GM18951 (cell line): ENCODE results near the gene LOXL1.

Experiments
- POLR2A ChIP-seq: IDR thresholded peaks from 4 replicates; pipeline ENCODE4 v1.6.1; 2011; ENCODE audit warnings: mild to moderate bottlenecking; ENCODE audit not compliant: insufficient read length, insufficient read depth; ENCODE audit errors: extremely low read depth
- in situ Hi-C: fragments of 300-500 bp; cut with MboI; formaldehyde crosslinking; loops from one replicate; pipeline ENCODE4 v1.12.0; 2022; ENCODE audit warnings: low sequenced_read_pairs, mixed read lengths, inconsistent platforms; ENCODE audit not compliant: unreplicated experiment

Gene LOXL1

DNA sequence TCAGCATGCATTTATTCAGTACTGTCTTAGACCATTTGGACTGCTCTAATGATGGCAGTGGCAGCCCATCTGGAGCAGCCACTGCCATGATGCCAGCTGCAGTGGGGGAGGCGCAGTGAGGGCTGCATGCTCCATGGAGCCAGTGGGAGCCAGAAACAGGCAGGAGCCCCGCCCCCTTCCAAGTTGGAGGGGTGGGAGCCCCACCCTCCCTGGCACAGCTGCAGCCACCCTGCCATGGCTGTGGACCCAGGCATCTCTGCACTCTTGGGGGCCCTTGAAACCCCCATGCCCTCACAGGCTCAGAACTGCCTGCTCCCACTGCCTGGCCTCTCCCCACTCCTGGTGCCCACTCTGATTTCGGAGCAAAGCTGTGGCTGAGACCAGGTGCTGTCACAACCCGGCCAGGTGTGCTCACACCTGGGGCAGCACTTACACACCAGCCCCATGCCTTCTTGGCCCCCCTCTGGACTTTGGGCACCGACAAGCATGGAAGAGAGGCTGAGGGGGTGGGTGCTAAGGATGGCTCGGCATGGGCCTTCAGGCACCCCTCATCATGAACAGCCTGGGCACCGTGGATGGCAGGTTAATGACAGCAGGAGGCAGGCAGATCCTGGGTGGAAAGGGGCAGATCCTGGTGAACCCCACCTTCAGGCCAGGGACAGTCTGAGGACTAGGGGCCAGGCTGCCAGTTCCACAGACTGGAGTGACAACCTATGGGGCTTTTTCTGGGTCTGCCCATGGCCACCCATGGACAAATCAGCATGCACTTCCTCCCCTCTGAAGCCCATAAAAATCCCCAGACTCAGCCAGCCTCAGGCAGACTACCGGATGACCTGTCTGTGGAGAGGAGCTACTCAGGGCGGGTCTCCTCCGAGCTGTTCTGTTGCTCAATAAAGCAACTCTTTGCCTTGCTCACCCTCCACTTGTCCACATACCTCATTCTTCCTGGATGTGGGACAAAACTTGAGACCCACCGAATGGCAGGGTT is 34.6 kb upstream of the LOXL1 start:
- TF ChIP-seq POLR2A: no peak
- in situ Hi-C loops: no loop called here

GRCh38 chr15:73892446-73893226 is 33.6 kb upstream of the LOXL1 start:
- in situ Hi-C loops: no loop called here
- TF ChIP-seq POLR2A: no peak

- no peak for TF ChIP-seq POLR2A
These were observed 32.0 kb upstream of the LOXL1 start for GRCh38 chr15:73894133-73894814.

DNA sequence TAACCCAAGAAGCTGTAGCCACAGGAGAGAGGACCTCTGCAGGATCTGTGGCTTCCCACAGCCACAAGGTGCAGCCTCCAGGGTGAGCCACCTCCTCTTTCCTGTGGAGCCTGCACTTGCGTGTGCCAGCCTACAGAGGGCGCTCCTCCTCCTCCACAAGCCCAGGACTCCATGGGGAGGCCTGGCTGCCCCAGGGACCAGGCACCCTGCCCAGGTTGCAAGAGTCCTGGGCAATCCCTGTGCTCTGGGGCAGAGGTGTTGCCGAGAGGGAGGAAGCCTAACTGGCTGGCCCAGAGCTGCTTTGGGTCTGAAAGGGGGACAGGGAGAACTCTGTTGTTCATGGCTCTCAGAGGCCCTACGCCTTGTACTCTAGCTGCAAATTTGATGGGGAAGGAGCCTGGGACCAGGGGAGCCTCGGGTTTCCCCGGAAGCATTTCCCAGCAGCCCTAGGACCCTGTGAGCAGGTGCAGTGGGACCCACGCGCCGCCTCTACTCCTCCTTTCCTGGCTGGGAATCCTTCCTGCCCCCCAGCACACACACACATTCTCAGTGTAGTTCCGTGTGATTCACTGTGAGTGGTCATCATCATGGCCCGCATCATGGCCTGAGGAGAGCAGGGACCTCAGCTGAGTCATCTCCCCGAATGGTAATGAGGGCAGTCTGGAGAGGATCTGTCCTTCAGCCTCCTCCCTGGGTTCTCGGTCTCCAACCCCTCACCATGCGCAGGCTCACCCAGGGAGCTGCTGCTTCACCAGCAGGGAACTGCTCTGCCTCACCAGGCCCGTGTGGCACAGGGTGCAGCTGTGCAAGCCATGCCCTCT is 28.6 kb upstream of the LOXL1 start:
- no peak for TF ChIP-seq POLR2A
- in situ Hi-C loops: no loop called here

More at GRCh38 chr15:73894133-73894814, 32.0 kb upstream of the LOXL1 start:
- in situ Hi-C loops: no loop called here

DNA sequence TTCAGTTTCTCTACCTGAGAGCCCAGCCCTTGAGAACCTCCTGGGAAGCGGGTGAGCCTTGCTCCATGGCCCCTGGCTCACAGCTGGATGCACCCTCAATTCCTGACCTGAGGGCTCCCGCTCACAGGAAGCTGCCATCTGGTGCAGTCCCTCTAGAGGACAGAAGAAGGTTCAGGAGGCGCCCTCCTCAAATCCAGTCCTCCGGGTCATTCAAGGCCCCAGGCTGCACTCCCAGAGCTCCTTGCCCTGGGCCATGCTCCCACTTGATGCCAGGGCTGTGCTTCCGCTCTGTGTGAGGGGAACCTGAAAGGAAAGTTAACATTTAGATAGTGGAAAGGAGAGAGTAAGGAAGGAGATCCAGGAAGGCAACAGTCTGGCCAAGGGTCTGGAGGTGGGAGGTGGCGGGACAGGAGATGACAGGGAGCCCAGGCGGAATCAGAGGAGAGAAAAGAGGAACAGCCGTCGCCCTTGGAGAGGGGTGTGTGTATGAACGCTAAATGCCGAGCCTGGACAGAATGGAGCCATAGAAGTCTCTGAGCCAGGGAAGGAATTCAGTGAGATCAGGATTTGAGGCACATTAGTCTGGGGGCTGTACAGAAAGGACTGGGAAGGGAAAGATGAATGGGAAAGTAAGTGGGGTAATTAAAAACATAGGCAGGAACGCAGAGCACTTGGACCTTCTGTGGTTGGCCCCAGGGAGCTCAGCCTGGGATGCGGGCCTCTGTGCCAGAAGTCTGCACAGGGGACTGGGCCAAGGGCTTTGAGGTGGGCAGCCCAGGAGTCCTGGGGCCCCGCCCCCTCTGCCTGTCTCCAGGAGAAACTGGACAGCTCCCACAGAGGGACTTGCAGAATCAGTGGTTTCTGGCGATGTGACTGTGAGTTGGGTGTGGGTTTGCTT is 26.8 kb upstream of the LOXL1 start:
- TF ChIP-seq POLR2A: no peak
- in situ Hi-C loops: no loop called here

- TF ChIP-seq POLR2A: no peak
- in situ Hi-C loops: no loop called here
These were observed 26.1 kb upstream of the LOXL1 start for GRCh38 chr15:73900095-73900712.

DNA sequence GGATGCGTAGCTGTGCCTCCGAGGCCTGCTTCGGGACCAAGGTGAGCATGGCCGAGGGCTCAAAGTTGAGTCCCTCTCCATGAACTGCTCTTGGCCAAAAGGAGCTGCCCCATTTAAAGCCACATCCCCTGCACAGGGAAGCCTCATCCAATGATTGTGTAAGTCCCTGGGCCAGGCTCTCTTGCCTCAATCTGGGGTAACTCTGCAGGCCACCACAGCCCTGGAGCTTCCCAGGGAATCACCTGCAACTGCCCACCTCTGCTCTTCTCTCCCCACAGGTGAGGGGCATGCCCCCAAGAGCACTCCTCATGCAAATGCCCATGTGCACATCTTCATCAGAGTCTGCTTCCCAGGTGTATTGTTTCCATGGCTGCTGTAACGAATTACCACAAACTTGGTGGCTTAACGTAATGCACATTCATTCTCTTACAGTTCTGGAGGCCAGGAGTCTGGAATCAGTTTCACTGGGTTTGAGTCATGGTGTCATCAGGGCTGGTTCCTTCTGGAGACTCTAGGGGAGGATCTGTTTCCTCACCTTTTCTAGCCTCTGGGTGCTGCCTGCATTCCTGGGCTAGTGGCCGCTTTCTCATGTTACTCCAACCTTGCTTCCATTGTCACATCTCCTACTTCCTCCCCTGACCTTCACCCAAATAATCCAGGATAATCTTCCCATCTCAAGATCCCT is 25.0 kb upstream of the LOXL1 start:
- in situ Hi-C loops: no loop called here

DNA sequence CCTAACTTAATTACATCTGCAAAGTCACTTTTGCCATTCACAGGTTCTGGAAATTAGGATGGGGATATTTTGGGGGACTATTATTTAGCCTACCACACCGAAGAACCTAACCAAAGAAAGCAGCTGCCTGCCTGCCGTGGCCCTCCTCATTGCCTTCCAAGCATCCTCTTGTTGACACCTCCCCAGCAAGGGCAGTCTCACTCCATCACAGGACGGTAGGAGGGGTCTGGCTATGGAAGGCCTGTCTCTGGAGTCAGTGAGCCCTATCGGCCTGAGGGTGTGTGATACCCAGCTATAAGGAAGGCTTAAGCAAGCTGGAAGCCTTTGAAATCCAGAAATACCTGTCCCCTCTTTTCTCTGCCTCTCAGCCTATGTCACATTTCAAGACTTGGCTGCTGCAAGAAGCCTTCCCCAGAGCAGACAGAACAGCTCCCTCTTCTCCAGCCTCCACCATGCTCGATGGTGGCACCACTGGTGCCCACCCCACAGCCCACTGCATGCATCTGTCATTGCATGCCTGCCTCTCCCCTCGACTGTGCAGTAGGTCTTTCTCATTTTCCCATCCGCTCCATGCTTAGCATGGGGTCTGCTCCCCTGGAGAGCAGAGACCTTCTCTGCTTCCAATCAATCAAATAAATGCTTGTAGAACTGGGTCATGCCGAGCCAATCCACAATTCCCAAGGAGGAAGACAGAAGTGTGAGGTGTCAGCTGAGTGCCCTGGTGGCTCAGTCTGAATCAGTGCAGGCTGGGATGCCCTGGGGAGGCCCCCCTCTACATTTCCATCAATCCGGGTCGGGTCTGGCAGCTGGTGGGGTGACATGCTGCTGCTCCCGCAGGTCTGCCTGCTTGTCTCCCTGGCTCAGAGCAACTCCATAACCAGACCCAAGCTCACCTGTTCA is 23.9 kb upstream of the LOXL1 start:
- in situ Hi-C loops: no loop called here

More for the DNA sequence above, 25.0 kb upstream of the LOXL1 start:
- no peak for TF ChIP-seq POLR2A

DNA sequence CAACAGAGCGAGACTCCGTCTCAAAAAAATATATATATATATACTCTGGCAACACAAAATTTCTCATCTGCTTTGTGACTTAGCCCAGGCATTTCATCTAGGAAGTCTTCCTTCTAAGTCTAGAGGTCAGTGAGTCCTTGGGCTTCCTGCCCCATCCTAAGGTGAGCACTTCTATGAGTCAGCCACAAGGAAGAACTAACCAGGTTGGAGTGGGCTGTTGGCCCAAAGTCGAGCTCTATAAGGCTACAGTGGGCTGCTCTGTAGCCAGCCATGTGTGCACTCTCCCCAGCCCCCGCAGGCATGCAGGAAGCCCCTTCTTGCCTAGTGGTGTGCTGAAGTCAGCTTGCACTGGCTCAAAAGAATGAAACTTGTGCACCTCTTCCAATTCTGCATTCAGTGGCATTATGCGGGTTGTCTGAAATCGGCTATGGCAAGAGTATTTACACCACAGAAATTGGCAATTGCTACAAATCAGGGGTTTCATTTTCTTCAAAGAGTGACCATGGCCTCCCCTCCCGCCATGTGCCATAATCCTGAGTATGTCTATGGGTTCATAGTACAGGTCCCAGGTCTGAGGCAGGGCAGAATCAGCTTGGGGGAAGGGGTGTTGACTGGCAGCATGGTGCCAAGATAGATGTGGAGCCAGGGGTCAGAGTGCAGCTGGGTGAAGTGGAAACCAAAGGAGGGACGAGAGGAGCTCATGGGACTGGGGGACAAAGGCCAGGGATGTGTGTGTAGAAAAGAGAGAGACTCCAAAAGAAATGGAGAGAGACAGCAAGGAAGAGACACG is 22.0 kb upstream of the LOXL1 start:
- in situ Hi-C loops: no loop called here
- TF ChIP-seq POLR2A: no peak

More for the DNA sequence above, 23.9 kb upstream of the LOXL1 start:
- no peak for TF ChIP-seq POLR2A

DNA sequence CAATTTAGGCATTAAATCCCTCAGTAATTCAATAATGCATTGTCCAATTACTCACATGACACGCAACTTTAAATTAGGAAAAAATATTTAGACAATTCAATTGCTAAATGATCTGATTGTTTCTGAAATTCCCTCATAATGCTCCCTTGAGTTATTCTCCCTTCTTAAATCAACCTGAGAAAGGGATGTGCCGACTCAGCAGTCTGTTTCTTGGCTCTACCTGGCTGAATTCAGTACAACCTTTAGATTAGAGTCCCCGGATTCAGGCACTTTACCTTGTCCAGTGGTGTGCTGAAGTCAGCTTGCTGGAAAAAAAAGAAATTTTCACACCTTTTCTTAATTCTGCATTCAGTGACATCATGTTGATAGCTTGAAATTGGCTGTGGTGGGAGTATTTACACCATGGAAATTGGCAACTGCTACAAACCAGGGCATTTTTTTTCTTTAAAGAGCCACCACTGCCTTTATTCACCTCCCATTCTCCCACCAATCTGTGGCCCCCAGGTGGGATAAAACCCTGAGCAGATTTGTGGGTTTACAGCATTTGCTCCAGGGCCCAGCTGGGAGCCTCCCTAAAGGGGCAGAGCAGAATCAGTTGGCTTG is 20.9 kb upstream of the LOXL1 start:
- in situ Hi-C loops: no loop called here
- TF ChIP-seq POLR2A: no peak
